HK-2 (cell line): Measurements from ENCODE around the gene SSR3.
"Not testable (repeated sequence)": the region's sequence is repeated elsewhere in the genome, so short reads cannot be mapped to it uniquely, and the experiment has no call there.

Experiments
- DNase-seq: peaks from one replicate; pipeline ENCODE4 v3.0.0-alpha.2; 2018; ENCODE audit not compliant: unreplicated experiment

SSR3 gene

DNA sequence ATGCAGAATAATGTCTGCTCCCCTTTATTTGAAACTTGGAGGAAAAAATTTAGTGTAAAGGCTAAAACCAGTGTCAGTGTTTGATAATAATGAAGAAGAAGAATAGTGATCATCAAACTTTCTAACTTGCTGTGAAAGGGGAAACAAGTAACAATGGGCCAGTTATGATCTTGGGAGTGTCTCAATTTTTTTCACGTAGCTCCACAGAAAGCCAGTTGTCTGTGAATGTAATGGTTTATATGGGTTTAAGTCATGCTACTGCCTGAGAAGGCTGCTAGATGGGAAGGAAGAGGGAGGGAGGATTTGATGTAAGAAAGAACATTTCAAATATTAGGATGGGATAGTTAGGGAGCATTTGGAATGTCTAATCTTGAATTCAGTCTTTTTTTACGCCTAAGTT lies 21.1 kb upstream of the SSR3 start:
- no peak for DNase-seq

DNA sequence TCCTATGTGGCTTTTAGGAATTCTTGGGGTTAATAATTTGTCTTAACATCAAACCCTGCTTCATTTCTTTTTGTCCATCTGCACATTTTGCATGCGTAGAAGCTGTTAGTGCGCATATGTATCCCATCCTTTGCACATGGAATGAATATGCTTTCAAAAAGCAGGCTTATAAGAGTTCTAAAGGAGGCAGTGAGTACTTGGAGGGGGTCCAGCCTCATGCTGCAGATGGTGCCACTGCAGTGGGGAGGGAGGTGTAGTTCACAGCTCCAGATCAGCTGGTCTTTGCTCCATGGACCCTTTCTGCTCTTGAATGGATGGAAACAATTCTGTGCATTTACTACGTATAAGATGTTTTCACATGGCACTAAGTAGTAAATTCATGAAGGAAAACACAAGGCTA lies 20.7 kb upstream of the SSR3 start:
- no peak for DNase-seq

DNA sequence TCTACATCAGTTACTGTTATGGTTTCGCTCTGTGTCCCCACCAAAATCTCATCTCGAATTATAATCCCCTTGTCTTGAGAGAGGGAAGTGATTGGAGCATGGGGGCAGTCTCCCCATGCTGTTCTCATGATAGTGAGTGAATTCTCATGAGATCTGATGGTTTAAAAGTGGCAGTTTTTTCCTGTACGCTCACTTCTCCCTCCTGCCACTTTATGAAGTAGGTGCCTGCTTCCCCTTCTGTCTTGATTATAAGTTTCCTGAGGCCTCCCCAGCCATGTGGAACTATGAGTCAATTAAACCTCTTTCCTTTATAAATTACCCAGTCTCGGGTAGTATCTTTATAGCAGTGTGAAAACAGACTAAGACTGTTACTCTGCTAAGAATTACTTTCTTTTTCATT lies 15.0 kb upstream of the SSR3 start:
- DNase-seq, result not testable (repeated sequence)

DNA sequence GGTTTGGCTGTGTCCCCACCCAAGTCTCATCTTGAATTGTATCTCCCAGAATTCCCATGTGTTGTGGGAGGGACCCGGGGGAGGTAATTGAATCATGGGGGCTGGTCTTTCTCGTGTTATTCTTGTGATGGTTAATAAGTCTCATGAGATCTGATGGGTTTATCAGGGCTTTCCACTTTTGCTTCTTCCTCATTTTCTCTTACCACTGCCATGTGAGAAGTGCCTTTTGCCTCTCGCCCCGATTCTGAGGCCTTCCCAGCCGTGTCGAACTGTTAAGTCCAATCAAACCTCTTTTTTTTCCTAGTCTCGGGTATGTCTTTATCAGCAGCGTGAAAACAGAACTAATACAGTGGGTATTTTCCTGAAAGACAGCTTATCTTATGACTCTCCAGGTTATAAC lies 14.1 kb upstream of the SSR3 start:
- not testable (repeated sequence) for DNase-seq

DNA sequence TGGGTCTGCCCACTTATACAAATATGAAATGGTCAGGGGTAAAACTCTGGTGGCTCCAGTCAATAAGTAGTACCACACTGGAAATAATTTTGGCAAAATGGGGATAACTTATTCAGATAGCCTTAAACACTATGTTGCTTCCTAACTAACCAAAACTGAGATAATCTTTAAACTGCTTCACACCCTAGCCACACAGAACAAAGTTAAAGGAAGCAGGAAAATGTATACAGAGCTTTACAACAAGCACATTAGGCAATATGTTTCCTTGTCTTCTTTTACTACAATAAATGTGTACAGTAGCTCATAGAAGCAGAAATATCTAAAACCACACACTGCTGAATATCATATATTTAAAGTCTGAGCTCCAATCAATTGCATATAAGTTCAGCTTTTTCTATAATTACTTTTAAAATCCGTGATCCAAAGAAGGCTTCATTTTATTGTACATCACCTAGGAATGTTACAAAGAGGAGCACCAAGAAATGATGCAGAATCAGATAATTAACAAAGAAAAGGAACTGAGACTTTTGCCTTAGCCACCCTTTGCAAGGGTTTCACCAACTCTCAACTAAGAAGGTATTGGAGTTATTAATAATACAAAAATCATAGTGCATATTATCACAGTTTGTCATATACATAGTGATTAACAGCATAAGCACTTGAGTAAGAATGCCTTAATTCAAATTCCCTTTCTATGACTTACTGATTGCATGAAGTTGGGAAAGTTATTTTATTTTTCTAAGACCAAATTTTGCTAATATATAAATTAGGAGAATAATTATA lies 9.2 kb upstream of the SSR3 start:
- DNase-seq, result no peak

DNA sequence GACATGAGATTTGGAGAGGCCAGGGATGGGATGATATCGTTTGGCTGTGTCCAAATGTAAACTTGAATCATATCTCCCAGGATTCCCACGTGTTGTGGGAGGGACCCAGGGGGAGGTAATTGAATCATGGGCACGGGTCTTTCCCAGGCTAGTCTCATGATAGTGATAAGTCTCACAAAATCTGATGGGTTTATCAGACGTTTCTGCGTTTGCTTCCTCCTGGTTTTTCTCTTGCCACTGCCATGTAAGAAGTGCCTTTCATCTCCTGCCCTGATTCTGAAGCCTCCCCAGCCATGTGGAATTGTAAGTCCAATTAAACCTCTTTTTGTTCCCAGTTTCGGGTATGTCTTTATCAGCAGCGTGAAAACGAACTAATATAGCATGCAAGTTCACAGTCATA lies 7.6 kb upstream of the SSR3 start:
- not testable (repeated sequence) for DNase-seq

DNA sequence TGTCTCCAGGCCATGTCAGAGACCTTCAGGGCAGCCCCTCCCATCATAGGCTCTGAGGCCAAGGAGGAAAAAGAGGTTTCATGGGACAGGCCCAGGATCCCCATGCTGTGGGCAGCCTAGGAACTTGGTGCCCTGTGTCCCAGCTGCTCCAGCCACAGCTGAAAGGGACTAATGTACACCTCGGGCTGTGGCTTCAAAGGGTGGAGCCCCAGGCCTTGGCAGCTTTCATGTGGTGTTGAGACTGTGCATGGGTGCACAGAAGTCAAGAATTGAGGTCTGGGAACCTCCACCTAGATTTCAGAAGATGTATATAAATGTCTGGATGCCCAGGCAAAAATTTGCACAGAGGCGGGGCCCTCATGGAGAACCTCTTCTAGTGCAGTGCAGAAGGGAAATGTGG lies 6.6 kb upstream of the SSR3 start:
- no peak for DNase-seq

DNA sequence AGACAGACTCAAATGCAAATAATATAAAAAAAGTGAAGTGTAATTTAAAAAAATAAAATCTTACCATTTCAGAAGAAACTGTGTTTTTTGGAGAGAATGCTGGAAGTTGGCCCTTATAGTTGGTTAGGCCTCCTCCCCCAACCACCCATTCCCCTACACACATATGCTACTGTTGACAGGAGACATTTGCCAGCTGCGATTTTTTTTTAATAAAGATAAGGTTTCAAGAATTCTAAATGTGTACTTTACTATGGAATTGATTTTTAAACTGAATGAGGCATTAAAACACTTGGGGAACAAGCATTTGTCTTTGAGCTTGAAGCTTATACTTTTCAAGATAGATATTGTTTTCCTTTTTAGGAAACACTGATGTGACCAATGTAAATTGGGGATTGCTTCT lies 4.4 kb upstream of the SSR3 start:
- DNase-seq, result no peak

DNA sequence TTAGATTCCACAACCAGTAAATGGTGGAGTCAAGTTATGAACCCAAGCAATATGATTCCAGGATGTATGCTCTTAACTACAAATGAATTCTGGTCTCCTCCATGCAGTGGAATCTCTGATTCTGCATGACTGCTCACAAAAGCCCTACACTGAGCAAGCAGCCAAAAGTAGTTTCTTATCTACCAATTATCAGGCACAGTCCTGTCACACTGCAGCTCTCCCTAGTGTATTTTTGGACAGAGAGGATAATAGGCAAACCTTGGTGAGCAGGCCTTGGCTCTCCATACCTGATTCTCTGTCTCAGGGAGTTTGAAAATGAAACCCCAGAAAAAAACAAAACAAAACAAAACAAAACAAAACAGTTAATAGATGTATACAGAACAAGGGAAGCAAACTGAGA lies 3.5 kb upstream of the SSR3 start:
- DNase-seq, result no peak

DNA sequence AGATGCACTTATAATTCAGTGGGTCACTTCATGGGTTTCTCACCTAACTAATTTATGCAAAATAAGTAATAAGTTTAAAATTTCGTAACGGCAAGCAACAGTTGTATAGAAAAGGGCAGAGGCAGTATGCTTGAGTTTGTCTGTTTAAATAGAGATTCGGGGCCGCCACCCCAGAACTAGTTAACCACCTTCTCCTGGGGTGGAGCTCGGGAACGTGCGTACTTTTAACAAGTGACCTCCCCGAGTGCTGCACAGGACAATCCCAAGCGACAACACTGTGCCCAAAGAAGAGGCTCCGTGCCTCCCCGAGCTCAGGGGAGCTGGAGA lies 439 bp downstream of the SSR3 start:
- no peak for DNase-seq

DNA sequence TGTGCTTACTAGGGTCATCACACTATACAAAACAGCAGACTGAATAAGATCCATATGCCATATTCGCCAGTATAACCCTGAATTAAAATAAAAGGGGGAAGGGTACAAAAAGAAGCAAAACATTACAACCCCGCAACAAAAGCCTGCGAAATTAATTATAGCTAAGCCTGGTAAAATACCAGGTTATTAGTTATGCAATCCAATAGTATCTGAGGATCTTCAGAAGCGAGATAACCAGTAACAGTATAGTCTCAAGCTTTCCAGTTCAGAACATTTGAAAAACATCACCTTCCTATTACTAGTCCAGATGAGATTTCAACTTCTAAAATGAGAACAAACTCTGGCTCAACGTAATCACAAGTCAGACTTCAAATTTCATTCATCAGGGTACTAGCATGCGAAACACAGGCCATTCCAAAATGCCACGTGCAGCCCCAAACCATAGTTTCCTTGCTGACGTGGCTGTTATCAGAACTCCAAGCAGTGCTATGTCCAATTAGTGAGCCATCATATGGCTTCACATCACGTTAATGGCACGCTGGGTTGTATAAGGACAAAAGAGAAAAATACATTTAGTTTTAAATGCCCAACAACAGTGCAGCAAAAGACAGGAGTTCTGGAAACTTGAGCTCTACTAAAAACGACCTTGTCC lies 1.1 kb downstream of the SSR3 start:
- no peak for DNase-seq

DNA sequence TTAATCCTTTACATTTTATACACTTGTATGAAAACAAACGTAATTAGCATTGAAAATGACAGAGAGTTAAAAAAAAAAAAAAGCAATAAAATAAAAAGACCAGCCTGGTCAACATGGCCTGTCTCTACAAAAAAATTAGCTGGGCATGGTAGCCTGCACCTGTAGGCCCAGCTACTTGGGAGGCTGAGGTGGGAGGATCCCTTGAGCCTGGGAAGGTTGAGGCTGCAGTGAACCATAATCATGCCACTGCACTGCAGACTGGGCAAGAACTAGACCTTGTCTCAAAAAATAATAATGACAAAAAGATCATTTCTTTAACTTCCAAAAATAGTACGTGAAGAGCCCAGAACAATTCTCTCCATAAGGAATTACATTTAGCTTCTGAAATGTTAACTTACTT lies 1.9 kb downstream of the SSR3 start:
- no peak for DNase-seq

DNA sequence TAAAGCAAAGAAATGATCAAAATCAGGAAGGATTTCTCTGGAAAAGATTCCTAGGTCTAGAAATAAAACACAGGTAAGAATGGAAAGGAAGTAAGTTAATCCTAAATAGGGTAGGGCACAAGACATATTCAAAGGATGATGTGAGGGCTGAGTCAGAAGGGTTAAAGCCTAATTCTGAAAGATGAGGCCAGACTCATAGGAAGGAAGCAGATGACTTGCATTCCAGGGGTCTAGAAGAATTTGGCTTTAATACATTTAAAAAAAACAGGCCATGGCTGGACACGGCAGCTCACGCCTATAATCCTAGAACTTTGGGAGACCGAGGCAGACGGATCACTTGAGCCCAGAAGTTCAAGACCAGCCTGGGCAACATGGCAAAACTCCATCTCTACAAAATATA lies 3.2 kb downstream of the SSR3 start:
- DNase-seq, result no peak

DNA sequence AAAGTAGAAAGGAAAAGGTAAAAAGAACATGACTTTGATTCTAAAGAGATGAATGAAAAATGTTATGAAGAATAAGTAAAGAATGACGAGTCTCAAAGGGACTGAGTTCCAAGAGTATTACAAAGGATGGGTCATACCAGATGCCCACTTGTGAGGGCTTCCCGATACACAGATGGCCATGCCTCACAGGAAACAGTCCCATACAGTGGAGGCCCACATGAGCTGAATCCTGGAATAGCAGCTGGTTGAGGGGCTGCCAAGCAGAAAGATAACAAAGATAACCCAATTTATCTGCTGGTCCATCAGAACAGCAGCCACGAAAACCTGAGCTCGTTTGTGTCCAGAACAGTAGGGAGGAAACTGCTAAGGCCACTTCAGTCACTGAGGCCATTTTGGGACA lies 3.7 kb downstream of the SSR3 start:
- DNase-seq, result no peak

DNA sequence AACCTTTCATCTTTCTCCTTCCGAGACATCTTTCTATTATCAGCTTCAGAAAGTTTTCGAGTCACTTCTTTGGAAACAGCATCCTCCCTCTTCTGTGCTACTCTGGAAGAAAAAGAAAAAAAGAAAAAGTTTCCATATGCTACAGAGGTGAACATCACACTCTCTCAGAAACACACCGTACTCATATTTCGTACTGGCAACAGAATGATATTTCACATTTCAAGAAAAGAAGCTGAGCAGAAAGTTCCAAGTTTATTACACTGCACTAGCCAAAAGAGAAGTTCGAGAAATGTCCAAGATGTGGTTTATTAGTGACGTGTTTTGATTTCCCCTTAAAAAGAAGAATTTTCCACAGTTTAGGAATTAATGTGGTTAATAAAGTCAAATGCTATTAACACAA lies 6.0 kb downstream of the SSR3 start:
- DNase-seq, result no peak

DNA sequence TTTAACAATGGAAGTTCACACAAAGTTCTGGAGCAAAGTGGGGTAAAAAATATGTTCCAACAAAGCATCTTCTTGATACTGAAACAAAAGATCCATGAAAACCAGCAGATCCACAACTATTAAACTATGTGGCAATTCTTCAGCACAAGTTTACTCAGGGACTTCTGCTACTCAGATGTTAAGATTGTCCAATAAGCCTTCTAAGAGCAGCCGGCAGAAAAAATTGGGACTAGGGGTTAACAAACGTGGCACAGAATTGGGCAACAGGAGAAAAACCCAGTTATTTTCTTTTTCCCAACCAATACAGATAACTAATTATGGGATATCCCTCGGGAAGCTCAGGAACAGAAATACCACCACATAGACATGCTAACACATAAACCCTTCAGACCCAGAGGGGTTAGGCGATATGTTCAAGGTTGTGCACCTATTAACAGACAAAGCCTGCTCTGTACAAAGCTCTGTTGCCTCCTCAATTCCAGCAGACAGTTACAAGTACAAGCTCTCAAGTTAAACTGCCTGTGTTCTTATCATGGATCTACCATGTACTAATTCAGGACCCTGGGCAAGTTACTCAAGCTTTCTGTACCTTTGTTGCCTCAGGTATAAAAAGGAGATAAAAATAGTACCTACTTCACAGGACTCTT lies 6.8 kb downstream of the SSR3 start:
- no peak for DNase-seq

DNA sequence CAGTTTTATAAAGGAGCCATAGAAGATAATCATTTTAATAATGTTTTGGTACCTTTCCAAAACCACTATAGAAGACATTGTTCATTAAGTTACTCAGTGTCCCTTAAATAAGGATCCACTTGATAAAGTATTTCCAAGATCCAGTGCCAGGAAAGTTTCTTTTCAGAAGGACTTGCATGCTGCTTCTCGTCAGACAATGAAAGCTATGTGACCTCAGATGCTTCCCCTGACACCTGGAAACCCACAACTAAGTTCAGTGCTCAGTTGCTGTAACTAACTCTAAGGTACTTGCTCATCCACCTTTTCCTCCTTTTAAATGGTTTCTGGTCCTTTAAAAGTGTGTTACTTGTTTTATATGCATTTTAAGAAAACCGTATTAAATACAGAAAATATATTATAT lies 7.3 kb downstream of the SSR3 start:
- no peak for DNase-seq

DNA sequence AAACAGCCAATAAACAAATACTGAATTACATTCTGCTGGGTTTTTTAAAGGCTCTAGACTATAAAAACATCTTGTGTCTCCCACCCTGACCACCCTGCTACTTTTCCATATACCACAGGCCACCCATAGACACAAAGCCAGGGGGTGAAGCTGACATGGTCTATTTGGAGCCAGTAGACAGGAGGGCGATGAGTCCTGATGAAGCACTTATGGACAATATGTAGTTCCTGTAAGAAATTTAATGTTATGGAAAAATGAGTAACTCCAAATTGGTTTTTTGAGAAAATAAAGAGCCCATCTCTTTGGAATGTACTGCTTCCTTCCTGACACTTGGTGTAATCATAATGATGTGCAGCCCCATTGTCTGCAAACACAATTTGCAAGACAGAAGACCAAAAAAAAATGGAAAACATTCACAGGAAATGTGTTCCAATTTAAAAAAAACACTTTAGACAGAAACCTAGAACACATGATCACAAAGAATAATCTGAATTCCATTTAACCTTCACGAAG lies 11.8 kb downstream of the SSR3 start:
- DNase-seq, result no peak

DNA sequence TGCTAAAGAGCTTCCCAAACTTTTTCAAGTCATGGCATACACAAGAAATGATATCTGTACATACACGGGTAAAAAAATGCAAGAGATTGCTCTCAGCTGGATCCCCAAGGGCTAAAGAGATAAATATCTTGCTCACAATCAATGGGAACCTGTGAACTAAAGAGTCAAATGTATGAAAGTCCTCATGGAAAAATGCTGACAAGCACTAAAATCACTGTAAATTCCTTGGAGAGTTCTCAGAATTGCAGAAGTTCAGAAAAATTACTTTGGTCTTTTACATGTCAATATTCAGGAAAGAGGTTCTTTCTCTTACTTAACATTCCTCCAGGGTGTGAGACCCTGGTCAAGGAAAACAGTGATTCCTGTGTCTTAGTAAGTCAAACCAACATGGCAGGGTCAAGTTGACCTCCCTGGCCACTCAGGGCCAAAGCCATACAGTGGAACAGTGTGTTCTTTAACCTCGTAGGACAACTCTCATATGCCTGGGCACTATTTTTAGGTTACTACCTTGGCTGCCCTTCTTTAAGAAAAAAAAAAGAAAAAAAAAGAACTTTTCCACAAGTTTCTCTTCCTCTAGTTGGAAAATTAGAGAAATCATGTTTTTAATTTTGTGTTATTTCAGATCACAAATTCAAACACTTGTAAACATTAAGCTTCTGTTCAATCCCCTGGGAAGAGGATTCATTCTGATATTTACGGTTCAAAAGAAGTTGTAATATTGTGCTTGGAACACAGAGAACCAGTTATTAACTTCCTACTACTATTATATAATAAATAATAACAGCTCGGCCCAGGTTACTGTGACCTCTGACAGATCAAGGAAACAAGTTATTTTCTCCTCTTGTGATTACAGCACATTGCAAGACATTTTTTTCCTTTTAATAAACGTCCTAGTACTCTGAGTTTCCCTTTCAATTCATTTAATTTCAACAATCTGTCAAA lies 12.5 kb downstream of the SSR3 start:
- no peak for DNase-seq

DNA sequence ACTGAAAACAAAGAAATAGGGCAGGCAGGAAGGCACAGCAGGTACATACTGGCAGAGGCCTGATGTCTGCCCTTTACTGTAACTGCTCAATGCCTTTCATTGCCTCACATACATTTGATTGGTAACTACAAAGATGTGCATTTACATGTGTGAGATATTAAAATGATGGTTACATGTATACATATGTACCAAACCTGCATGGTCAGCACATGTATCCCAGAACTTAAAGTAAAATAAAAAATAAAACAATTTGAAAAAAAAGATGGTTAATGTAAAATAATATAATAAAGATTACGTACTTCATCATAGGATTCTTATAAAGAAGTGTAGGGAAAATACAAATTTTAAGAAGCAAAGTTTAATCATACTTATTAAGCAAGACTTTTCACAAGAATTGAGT lies 15.1 kb downstream of the SSR3 start:
- no peak for DNase-seq

DNA sequence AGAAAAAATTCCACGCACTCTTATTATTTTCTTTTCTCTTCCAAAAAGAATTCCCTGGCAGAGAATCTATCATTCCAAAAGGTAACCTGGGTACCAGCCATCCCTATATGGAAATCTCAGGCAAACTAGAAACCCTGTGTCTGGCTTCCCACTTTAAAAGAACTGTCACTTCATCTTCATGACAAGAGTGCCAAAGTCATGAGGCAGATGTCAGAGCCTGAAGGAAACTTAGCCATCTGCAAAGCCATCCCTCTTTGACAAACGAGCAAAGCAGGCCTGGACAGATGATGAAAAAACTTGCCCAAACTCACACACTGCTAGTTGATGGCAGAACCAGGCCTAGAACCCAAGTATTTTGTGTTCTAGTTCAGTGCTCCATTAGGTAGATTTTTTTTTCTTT lies 15.9 kb downstream of the SSR3 start:
- no peak for DNase-seq
